ENCODE data around the gene FUT2. TPM values are rescaled to one million over a fixed set of nuclear protein-coding genes. Genes with fewer than 3 reads are reported as not detected.

The FUT2 gene
- total and polyA plus RNA-seq, 2 donors (not counting 1 experiment from before 2014, with no cell fraction given): under 0.01 TPM; not detected in 1

- no peaks in the 10 kb centered on the region for H3K27me3 ChIP-seq (ENCODE audit: control insufficient read depth, insufficient read depth, low read length)
- no peak overlapping the region for H3K27ac ChIP-seq (ENCODE audit: insufficient read depth, low read length)
- TF ChIP-seq EZH2 (IDR thresholded peaks at IDR 0.05; ENCODE audit: low read length, missing control alignments): no peak
- TF ChIP-seq CTCF (conservative IDR thresholded peaks at IDR 0.05 in 1 of 2, IDR thresholded peaks at IDR 0.05 in 1 of 2; ENCODE audit: low read depth in 1 of 2, low read length in 2 of 2): no peak
- no peaks in the 10 kb centered on the region for H4K20me1 ChIP-seq (ENCODE audit: control insufficient read depth, extremely low read depth, insufficient read depth, low read length)
- no peaks in the 10 kb centered on the region for H3K79me2 ChIP-seq (ENCODE audit: control insufficient read depth, insufficient read depth, low read length)
- H3K9ac ChIP-seq (ENCODE audit: insufficient read depth, low read length): no peak overlapping the region
- peaks cover 7% of the 10 kb centered on the region for H3K4me1 ChIP-seq (ENCODE audit: control insufficient read depth, extremely low read depth, insufficient read depth, low read length)
- H3K36me3 ChIP-seq (ENCODE audit: control insufficient read depth, insufficient read depth, low read length): no peaks in the 10 kb centered on the region
- no peaks in the 10 kb centered on the region for H3K9me3 ChIP-seq (ENCODE audit: control insufficient read depth, insufficient read depth, low read depth, low read length)
- H3K4me3 ChIP-seq (replicated peaks in 1 of 4; ENCODE audit: control extremely low read depth in 1 of 4, insufficient read depth in 1 of 4, low read depth in 3 of 4, low read length in 4 of 4): no peak overlapping the region
- H2AFZ ChIP-seq (ENCODE audit: low read length): no peak overlapping the region
- no peak overlapping the region for H3K4me2 ChIP-seq (ENCODE audit: extremely low read depth, insufficient read depth, low read length)
- no peak for DNase-seq (ENCODE audit: low read depth in 2 of 2)
These were observed 15.4 kb downstream of the FUT2 start for GRCh38 chr19:48711106-48711662.

- Histone ChIP-seq H2AFZ (ENCODE audit: low read length) (peak overlapping the region; percentile 78), H3K4me1 (ENCODE audit: control insufficient read depth, extremely low read depth, insufficient read depth, low read length) (peaks cover 11% of the 10 kb centered on the region), H3K9me3 (ENCODE audit: control insufficient read depth, insufficient read depth, low read depth, low read length) (no peaks in the 10 kb centered on the region), H3K9ac (ENCODE audit: insufficient read depth, low read length) (peak overlapping the region; percentile 52), H3K27me3 (ENCODE audit: control insufficient read depth, insufficient read depth, low read length) (no peaks in the 10 kb centered on the region), H3K36me3 (ENCODE audit: control insufficient read depth, insufficient read depth, low read length) (no peaks in the 10 kb centered on the region), H3K79me2 (ENCODE audit: control insufficient read depth, insufficient read depth, low read length) (no peaks in the 10 kb centered on the region), H3K4me3 (replicated peaks in 1 of 4; ENCODE audit: control extremely low read depth in 1 of 4, insufficient read depth in 1 of 4, low read depth in 3 of 4, low read length in 4 of 4) (peak overlapping the region; percentile 69 to 87 (median 82)), H3K27ac (ENCODE audit: insufficient read depth, low read length) (no peak overlapping the region), H4K20me1 (ENCODE audit: control insufficient read depth, extremely low read depth, insufficient read depth, low read length) (no peaks in the 10 kb centered on the region), H3K4me2 (ENCODE audit: extremely low read depth, insufficient read depth, low read length) (peak overlapping the region; percentile 94)
- DNase-seq (ENCODE audit: low read depth in 2 of 2): peak in 1 of 2 donors; percentile 27
- TF ChIP-seq EZH2 (IDR thresholded peaks at IDR 0.05; ENCODE audit: low read length, missing control alignments): no peak
- TF ChIP-seq CTCF (conservative IDR thresholded peaks at IDR 0.05 in 1 of 2, IDR thresholded peaks at IDR 0.05 in 1 of 2; ENCODE audit: low read depth in 1 of 2, low read length in 2 of 2): peak; percentile 17 to 45
These were observed 17.5 kb downstream of the FUT2 start for GRCh38 chr19:48713041-48713863.

- DNase-seq (ENCODE audit: low read depth in 2 of 2): peak; percentile 99
These were observed 18.3 kb downstream of the FUT2 start for GRCh38 chr19:48713864-48714755.

More at GRCh38 chr19:48713864-48714755, 18.3 kb downstream of the FUT2 start:
- no peaks in the 10 kb centered on the region for H3K36me3 ChIP-seq (ENCODE audit: control insufficient read depth, insufficient read depth, low read length)
- H3K9me3 ChIP-seq (ENCODE audit: control insufficient read depth, insufficient read depth, low read depth, low read length): no peaks in the 10 kb centered on the region
- peak overlapping the region; percentile 67 for H3K27ac ChIP-seq (ENCODE audit: insufficient read depth, low read length)
- TF ChIP-seq EZH2 (IDR thresholded peaks at IDR 0.05; ENCODE audit: low read length, missing control alignments) (no peak), CTCF (conservative IDR thresholded peaks at IDR 0.05 in 1 of 2, IDR thresholded peaks at IDR 0.05 in 1 of 2; ENCODE audit: low read depth in 1 of 2, low read length in 2 of 2) (no peak)
- H3K4me3 ChIP-seq (replicated peaks in 1 of 4; ENCODE audit: control extremely low read depth in 1 of 4, insufficient read depth in 1 of 4, low read depth in 3 of 4, low read length in 4 of 4): peak overlapping the region; percentile 71 to 87 (median 82)
- no peaks in the 10 kb centered on the region for H4K20me1 ChIP-seq (ENCODE audit: control insufficient read depth, extremely low read depth, insufficient read depth, low read length)
- H2AFZ ChIP-seq (ENCODE audit: low read length): peak overlapping the region; percentile 78
- H3K79me2 ChIP-seq (ENCODE audit: control insufficient read depth, insufficient read depth, low read length): no peaks in the 10 kb centered on the region
- peak overlapping the region; percentile 52 for H3K9ac ChIP-seq (ENCODE audit: insufficient read depth, low read length)
- no peaks in the 10 kb centered on the region for H3K27me3 ChIP-seq (ENCODE audit: control insufficient read depth, insufficient read depth, low read length)
- H3K4me1 ChIP-seq (ENCODE audit: control insufficient read depth, extremely low read depth, insufficient read depth, low read length): peaks cover 11% of the 10 kb centered on the region
- H3K4me2 ChIP-seq (ENCODE audit: extremely low read depth, insufficient read depth, low read length): peak overlapping the region; percentile 94
